Gastrocnemius medialis (tissue), 4 donors: ENCODE results near the gene UNC13D. TPM values are rescaled to one million over a fixed set of nuclear protein-coding genes. Genes with fewer than 3 reads are reported as not detected.

Experiments used
- ATAC-seq, 2 donors: fragments of 150-250 bp; one replicate each; pipeline ENCODE4 v1.9.1; 2016
- DNase-seq, 2 donors: peaks; one replicate each; pipeline ENCODE4 v3.0.0-alpha.2; 2019
- H3K27ac ChIP-seq, 4 donors: fragments of 200-600 bp; sonication (generic); 1 replicate in 1 of 4; 2 replicates in 3 of 4; pipeline ENCODE4 v1.5.1; 2016 to 2018; ENCODE audit warnings: mild to moderate bottlenecking in 2 of 4, moderate library complexity in 1 of 4
- H3K27me3 ChIP-seq, 3 donors: fragments of 200-600 bp; sonication (generic) in 2 of 3; 1 replicate in 1 of 3; 2 replicates in 2 of 3; pipeline versions ENCODE4 v1.5.1 to v1.6.0; 2016 to 2019; ENCODE audit warnings: mild to moderate bottlenecking in 1 of 3, moderate library complexity in 1 of 3
- H3K36me3 ChIP-seq, 2 donors: fragments of 200-600 bp; sonication (generic) in 1 of 2; one replicate each; pipeline ENCODE4 v1.5.1; 2017 to 2018
- H3K4me1 ChIP-seq, 2 donors: fragments of 200-600 bp; sonication (generic) in 1 of 2; one replicate each; pipeline ENCODE4 v1.5.1; 2016 to 2017; ENCODE audit warnings: mild to moderate bottlenecking in 2 of 2
- H3K4me3 ChIP-seq, 4 donors: fragments of 200-600 bp; sonication (generic) in 3 of 4; 1 replicate in 1 of 4; 2 replicates in 3 of 4; pipeline ENCODE4 v1.5.1; 2016 to 2019; ENCODE audit warnings: mild to moderate bottlenecking in 2 of 4
- H3K9me3 ChIP-seq, 3 donors: fragments of 200-600 bp; sonication (generic) in 2 of 3; 1 replicate in 1 of 3; 2 replicates in 2 of 3; pipeline ENCODE4 v1.5.1; 2016 to 2019
- POLR2A ChIP-seq, 2 donors: fragments of 450-650 bp; IDR thresholded peaks; one replicate each; pipeline ENCODE4 v1.6.1; 2017; ENCODE audit warnings: antibody characterized with exemption in 2 of 2, mild to moderate bottlenecking in 2 of 2, moderate library complexity in 2 of 2
- in situ Hi-C, 4 donors: fragments of 200-750 bp; cut with MboI; loops; one replicate each; pipeline versions ENCODE4 v1.15.0 to v1.8.0; 2017; ENCODE audit warnings: low sequenced_read_pairs in 4 of 4
- intact Hi-C: fragments of 100-400 bp; cut with DNase I; formaldehyde crosslinking; loops from one replicate; pipeline ENCODE4 v1.15.1; 2023; ENCODE audit warnings: low total_unique reads
- total RNA-seq, 4 donors: library from RNA; depleted of rRNA; stranded (reverse); fragments of >200 nt; gene quantifications; one replicate each; pipeline versions ENCODE4 v1.1.0 to v1.2.3, GENCODE V29; 2016
- TF ChIP-seq, protein P1 (sequence below), 5 experiments: fragments of 450-650 bp in 3 of 5; fragments of 200-600 bp in 2 of 5; sonication (generic) in 2 of 5; IDR thresholded peaks in 4 of 5; conservative IDR thresholded peaks in 1 of 5; 1 replicate in 4 of 5; 2 replicates in 1 of 5; pipeline ENCODE4 v1.5.1; 2016 to 2019; ENCODE audit warnings: antibody characterized with exemption in 5 of 5, mild to moderate bottlenecking in 3 of 5, moderate library complexity in 3 of 5

Gene UNC13D
- total RNA-seq, 4 donors from 2014 or later, result 1.3 to 9.4 (median 4.6) TPM

DNA sequence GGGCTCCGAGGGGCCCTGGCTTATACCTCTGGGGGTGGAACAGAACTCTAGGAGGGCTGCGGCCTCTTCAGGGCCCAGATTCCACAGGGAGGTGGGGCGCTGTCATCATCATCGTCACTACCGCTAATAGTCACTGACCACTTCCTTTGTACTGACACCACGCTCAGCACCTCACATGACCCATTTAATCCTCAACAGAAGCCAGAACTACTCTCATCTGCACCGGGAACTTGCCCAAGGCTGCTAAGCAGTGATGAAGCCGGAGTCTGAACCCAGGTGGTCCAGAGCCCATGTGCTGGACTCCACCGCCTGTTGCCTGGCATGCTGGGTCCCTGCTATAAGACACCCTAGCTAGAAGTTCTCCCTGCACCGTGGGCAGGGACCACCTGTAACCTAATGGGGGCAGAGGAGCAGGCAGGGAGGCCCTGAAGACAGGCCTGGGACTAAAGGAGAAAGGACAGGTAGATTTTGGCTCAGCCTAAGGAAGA is 12.0 kb downstream of the UNC13D start:
- Histone ChIP-seq H3K9me3 (no peaks in the 10 kb centered on the region), H3K4me3 (no peak overlapping the region), H3K27me3 (no peaks in the 10 kb centered on the region), H3K4me1 (peaks cover 10 to 13% of the 10 kb centered on the region in 2 donors), H3K27ac (no peak overlapping the region), H3K36me3 (peaks cover 3 to 39% of the 10 kb centered on the region in 2 donors)
- peak in 1 of 2 donors; percentile 45 for DNase-seq
- TF ChIP-seq POLR2A (IDR thresholded peaks at IDR 0.05), result no peak
- TF ChIP-seq, protein P1, sequence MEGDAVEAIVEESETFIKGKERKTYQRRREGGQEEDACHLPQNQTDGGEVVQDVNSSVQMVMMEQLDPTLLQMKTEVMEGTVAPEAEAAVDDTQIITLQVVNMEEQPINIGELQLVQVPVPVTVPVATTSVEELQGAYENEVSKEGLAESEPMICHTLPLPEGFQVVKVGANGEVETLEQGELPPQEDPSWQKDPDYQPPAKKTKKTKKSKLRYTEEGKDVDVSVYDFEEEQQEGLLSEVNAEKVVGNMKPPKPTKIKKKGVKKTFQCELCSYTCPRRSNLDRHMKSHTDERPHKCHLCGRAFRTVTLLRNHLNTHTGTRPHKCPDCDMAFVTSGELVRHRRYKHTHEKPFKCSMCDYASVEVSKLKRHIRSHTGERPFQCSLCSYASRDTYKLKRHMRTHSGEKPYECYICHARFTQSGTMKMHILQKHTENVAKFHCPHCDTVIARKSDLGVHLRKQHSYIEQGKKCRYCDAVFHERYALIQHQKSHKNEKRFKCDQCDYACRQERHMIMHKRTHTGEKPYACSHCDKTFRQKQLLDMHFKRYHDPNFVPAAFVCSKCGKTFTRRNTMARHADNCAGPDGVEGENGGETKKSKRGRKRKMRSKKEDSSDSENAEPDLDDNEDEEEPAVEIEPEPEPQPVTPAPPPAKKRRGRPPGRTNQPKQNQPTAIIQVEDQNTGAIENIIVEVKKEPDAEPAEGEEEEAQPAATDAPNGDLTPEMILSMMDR (IDR thresholded peaks at IDR 0.05 in 4 of 5, conservative IDR thresholded peaks at IDR 0.05 in 1 of 5), result no peak
- in situ Hi-C loops (no loop called here), intact Hi-C loops (no loop called here)
- ATAC-seq, result peak; percentile 17 to 29

DNA sequence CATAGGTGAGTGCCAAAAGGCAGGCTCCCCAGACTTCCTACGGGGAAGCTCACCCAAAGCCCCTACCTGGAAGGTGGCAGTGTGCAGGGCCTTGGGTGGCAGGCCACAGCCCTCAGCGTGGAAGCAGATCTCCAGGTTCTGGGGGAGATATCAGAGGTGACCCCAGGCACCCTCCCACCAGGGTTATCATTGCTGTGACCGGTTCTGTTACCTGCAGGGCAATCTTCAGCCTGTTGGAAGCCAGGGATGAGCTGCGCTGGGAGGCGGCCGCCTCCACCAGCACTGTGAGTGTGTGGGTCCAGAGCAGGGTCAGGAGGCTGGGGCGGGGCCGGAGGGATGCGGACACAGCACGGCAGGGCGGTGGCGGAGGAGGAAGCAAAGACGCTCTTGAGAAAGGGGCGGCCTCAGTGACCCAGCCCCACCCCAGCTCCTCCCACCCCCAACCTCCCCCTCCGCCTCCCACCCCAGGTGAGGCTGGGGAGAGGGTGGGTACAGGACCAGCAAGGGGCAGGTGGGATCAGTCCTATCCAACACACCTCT is 13.1 kb downstream of the UNC13D start:
- DNase-seq (no peak), ATAC-seq (no peak)
- Histone ChIP-seq H3K4me3 (no peak overlapping the region), H3K9me3 (no peaks in the 10 kb centered on the region), H3K27me3 (no peaks in the 10 kb centered on the region), H3K36me3 (peaks cover 3 to 32% of the 10 kb centered on the region in 2 donors), H3K4me1 (peaks cover 15 to 17% of the 10 kb centered on the region in 2 donors), H3K27ac (no peak overlapping the region)
- in situ Hi-C loops, result no loop called here
- intact Hi-C loops, result no loop called here
- TF ChIP-seq, protein P1 (IDR thresholded peaks at IDR 0.05 in 4 of 5, conservative IDR thresholded peaks at IDR 0.05 in 1 of 5), result no peak
- TF ChIP-seq POLR2A (IDR thresholded peaks at IDR 0.05), result no peak

DNA sequence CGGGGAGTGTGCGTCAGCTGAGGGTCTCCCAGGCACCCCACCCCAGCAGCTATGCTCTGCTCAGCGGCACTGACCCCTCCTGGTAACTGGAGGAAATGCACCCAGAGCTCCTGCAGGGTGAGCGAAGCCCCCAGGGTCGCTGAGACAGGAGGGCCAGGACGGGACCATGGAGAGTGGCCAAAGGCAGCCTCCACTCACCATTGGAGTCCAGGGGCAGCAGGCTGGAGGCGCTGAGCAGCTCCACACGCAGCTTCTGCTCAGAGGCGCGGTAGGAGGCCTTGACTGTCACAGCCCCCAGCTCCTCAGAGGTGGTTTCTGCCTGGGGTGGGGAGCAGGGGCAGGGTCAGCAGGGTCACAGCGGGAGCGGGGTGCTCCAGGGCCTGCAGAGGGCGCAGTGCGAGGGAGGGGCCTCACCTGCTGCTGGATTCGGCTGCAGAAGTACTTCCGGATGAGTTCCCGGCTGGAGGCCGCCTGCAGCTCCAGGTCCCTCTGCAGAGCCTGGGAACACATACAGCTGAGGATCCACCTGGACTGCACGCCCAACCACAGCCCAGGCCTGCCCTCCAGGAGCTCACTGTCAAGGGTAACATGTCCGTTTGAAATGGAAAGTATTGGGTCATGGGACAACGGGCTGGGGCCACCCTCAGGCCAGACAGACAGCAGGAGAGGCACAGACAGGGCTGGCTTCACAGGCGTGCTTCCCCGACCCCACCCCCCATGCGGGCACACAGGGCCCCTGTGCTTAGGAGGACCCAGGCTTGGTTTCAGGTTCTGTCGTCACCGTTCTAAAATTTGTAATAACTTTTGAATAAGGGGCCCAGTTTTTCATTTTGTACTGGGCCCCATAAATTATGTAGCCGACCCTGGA is 13.8 kb downstream of the UNC13D start:
- TF ChIP-seq, protein P1 (IDR thresholded peaks at IDR 0.05 in 4 of 5, conservative IDR thresholded peaks at IDR 0.05 in 1 of 5), result peak in 4 of 5 experiments; percentile 28 to 52 (median 40)
- TF ChIP-seq POLR2A (IDR thresholded peaks at IDR 0.05), result no peak
- Histone ChIP-seq H3K27me3 (no peaks in the 10 kb centered on the region), H3K9me3 (no peaks in the 10 kb centered on the region), H3K4me3 (no peak overlapping the region), H3K36me3 (peaks cover 3 to 27% of the 10 kb centered on the region in 2 donors), H3K27ac (no peak overlapping the region), H3K4me1 (peaks cover 15 to 17% of the 10 kb centered on the region in 2 donors)
- no peak for DNase-seq
- no peak for ATAC-seq
- in situ Hi-C loops, result no loop called here
- intact Hi-C loops, result no loop called here

DNA sequence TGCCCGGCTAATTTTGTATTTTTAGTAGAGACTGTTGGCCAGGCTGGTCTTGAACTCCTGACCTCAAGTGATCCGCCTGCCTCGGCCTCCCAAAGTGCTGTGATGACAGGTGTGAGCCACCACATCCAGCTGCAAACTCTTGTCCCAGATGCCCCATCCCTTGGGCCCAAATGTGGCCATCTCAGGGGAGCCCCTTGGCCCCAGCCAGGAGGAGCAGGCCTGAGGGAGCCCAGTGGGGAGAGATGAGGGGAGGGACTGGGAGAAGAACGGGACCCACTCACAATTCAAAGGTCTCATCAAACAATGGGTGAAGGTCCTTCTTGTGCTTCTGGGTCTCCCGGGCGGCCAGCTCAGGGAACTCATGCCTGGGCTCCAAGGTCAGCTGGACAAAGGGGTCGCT is 14.5 kb downstream of the UNC13D start:
- H3K4me3 ChIP-seq, result no peak overlapping the region
- no peak overlapping the region for H3K27ac ChIP-seq
- H3K4me1 ChIP-seq, result peaks cover 15 to 17% of the 10 kb centered on the region in 2 donors
- in situ Hi-C loops, result no loop called here
- TF ChIP-seq, protein P1 (IDR thresholded peaks at IDR 0.05 in 4 of 5, conservative IDR thresholded peaks at IDR 0.05 in 1 of 5), result no peak
- TF ChIP-seq POLR2A (IDR thresholded peaks at IDR 0.05), result no peak
- DNase-seq (no peak), ATAC-seq (no peak)
- no peaks in the 10 kb centered on the region for H3K9me3 ChIP-seq
- intact Hi-C loops, result loop anchor here (5.0 kb wide), 1 partner anchor 37 kb away; no protein-coding TSS in a partner anchor
- peaks cover 3 to 33% of the 10 kb centered on the region in 2 donors for H3K36me3 ChIP-seq
- H3K27me3 ChIP-seq, result no peaks in the 10 kb centered on the region
